ENCODE data around the gene NTNG2. TPM values are rescaled to one million over a fixed set of nuclear protein-coding genes. Genes with fewer than 3 reads are reported as not detected.

Gene NTNG2
- polyA plus RNA-seq, 4 donors = 0.21 to 0.67 (median 0.43) TPM

GRCh38 chr9:132240841-132241482 lies 79.1 kb downstream of the NTNG2 start:
- peak overlapping the region in 2 of 3 donors; percentile 42 to 74 for H3K4me3 ChIP-seq (ENCODE audit: low read depth in 1 of 3, low read length in 3 of 3)
- H3K27me3 ChIP-seq (ENCODE audit: control insufficient read depth in 3 of 3, insufficient read depth in 3 of 3, low read length in 3 of 3) = peaks cover 0 to 39% (median 0%) of the 10 kb centered on the region in 3 donors
- no peaks in the 10 kb centered on the region for H3K9me3 ChIP-seq (ENCODE audit: control insufficient read depth in 2 of 2, insufficient read depth in 1 of 2, low read depth in 1 of 2, low read length in 1 of 2)
- no peaks in the 10 kb centered on the region for H3K36me3 ChIP-seq (ENCODE audit: control insufficient read depth in 3 of 3, insufficient read depth in 2 of 3, low read depth in 1 of 3, low read length in 3 of 3)
- FAIRE-seq = no peak
- peak; percentile 94 to 96 for DNase-seq
- peaks cover 0 to 9% (median 0%) of the 10 kb centered on the region in 3 donors for H3K4me1 ChIP-seq (ENCODE audit: control insufficient read depth in 3 of 3, insufficient read depth in 2 of 3, low read depth in 1 of 3, low read length in 2 of 3)
- 3% methylated on average over 53 to 63 of the region's 63 CpGs for WGBS, 3 donors
- H3K27ac ChIP-seq (ENCODE audit: low read depth in 1 of 3, low read length in 2 of 3) = peak overlapping the region in 1 of 3 donors; percentile 74

DNA sequence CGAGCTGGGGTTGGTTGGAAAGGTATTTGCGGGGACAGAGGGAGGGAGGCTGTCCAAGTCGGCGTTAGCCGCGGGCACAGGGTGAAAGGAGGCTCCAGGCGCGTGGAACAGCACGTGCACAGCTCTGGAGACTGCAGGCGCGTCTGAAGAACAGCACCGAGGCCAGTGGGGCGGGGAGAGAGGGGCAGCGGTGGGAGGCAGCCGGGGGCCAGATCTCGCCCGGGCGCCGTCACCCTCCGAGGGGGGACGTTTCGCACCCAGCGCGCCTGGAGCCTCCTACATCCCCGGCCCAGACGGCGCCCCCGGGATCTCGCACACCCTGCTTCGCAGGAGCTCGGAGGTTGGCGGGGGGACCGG lies 79.6 kb downstream of the NTNG2 start:
- peak overlapping the region in 1 of 3 donors; percentile 74 for H3K27ac ChIP-seq (ENCODE audit: low read depth in 1 of 3, low read length in 2 of 3)

DNA sequence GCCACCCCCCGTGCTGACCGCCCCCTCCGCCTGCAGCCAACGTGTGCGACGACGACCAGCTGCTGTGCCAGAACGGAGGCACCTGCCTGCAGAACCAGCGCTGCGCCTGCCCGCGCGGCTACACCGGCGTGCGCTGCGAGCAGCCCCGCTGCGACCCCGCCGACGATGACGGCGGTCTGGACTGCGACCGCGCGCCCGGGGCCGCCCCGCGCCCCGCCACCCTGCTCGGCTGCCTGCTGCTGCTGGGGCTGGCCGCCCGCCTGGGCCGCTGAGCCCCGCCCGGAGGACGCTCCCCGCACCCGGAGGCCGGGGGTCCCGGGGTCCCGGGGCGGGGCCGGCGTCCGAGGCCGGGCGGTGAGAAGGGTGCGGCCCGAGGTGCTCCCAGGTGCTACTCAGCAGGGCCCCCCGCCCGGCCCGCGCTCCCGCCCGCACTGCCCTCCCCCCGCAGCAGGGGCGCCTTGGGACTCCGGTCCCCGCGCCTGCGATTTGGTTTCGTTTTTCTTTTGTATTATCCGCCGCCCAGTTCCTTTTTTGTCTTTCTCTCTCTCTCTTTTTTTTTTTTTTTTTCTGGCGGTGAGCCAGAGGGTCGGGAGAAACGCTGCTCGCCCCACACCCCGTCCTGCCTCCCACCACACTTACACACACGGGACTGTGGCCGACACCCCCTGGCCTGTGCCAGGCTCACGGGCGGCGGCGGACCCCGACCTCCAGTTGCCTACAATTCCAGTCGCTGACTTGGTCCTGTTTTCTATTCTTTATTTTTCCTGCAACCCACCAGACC lies 80.2 kb downstream of the NTNG2 start:
- Histone ChIP-seq H3K4me1 (ENCODE audit: control insufficient read depth in 3 of 3, insufficient read depth in 2 of 3, low read depth in 1 of 3, low read length in 2 of 3) (peaks cover 0 to 9% (median 0%) of the 10 kb centered on the region in 3 donors), H3K4me3 (ENCODE audit: low read depth in 1 of 3, low read length in 3 of 3) (peak overlapping the region; percentile 52 to 74 (median 63)), H3K9me3 (ENCODE audit: control insufficient read depth in 2 of 2, insufficient read depth in 1 of 2, low read depth in 1 of 2, low read length in 1 of 2) (no peaks in the 10 kb centered on the region), H3K27me3 (ENCODE audit: control insufficient read depth in 3 of 3, insufficient read depth in 3 of 3, low read length in 3 of 3) (peaks cover 0 to 38% (median 0%) of the 10 kb centered on the region in 3 donors), H3K27ac (ENCODE audit: low read depth in 1 of 3, low read length in 2 of 3) (peak overlapping the region in 1 of 3 donors; percentile 74), H3K36me3 (ENCODE audit: control insufficient read depth in 3 of 3, insufficient read depth in 2 of 3, low read depth in 1 of 3, low read length in 3 of 3) (no peaks in the 10 kb centered on the region)
- peak; percentile 44 to 72 for DNase-seq
- FAIRE-seq = no peak
- WGBS, 3 donors = 1% methylated on average over 48 to 81 of the region's 81 CpGs

More for the DNA sequence above, 79.6 kb downstream of the NTNG2 start:
- Histone ChIP-seq H3K9me3 (ENCODE audit: control insufficient read depth in 2 of 2, insufficient read depth in 1 of 2, low read depth in 1 of 2, low read length in 1 of 2) (no peaks in the 10 kb centered on the region), H3K4me3 (ENCODE audit: low read depth in 1 of 3, low read length in 3 of 3) (peak overlapping the region; percentile 42 to 74 (median 52)), H3K27me3 (ENCODE audit: control insufficient read depth in 3 of 3, insufficient read depth in 3 of 3, low read length in 3 of 3) (peaks cover 0 to 41% (median 0%) of the 10 kb centered on the region in 3 donors), H3K4me1 (ENCODE audit: control insufficient read depth in 3 of 3, insufficient read depth in 2 of 3, low read depth in 1 of 3, low read length in 2 of 3) (peaks cover 0 to 9% (median 0%) of the 10 kb centered on the region in 3 donors), H3K36me3 (ENCODE audit: control insufficient read depth in 3 of 3, insufficient read depth in 2 of 3, low read depth in 1 of 3, low read length in 3 of 3) (no peaks in the 10 kb centered on the region)
- DNase-seq = no peak
- WGBS, 3 donors = 0 to 1% (median 0%) methylated on average over 24 to 33 of the region's 33 CpGs
- no peak for FAIRE-seq

DNA sequence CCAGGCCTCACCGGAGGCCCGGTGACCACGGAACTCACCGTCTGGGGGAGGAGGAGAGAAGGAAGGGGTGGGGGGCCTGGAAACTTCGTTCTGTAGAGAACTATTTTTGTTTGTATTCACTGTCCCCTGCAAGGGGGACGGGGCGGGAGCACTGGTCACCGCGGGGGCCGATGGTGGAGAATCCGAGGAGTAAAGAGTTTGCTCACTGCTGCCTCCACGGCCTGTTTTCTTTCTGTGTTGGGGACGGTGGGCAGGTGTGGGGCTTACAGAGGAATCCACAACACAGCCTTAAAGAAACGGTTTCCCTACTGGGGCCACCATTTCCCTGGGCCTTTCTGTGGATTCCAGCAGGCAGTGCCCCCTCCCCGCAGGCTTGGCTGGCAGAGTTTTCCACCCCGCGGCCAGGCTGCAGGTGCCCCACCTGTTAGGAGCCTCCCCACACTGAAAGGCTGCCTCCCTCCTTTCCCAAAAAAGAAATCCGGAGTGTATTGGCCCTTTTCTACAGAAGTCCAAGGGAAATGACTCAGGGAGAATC lies 80.8 kb downstream of the NTNG2 start:
- H3K36me3 ChIP-seq (ENCODE audit: control insufficient read depth in 3 of 3, insufficient read depth in 2 of 3, low read depth in 1 of 3, low read length in 3 of 3) = no peaks in the 10 kb centered on the region
- H3K27ac ChIP-seq (ENCODE audit: low read depth in 1 of 3, low read length in 2 of 3) = peak overlapping the region in 1 of 3 donors; percentile 13
- H3K4me3 ChIP-seq (ENCODE audit: low read depth in 1 of 3, low read length in 3 of 3) = peak overlapping the region in 2 of 3 donors; percentile 63 to 74
- no peak for DNase-seq
- FAIRE-seq = no peak
- H3K27me3 ChIP-seq (ENCODE audit: control insufficient read depth in 3 of 3, insufficient read depth in 3 of 3, low read length in 3 of 3) = peaks cover 0 to 35% (median 0%) of the 10 kb centered on the region in 3 donors
- 9 to 12% (median 12%) methylated on average over 17 to 18 of the region's 18 CpGs for WGBS, 3 donors
- H3K9me3 ChIP-seq (ENCODE audit: control insufficient read depth in 2 of 2, insufficient read depth in 1 of 2, low read depth in 1 of 2, low read length in 1 of 2) = no peaks in the 10 kb centered on the region
- H3K4me1 ChIP-seq (ENCODE audit: control insufficient read depth in 3 of 3, insufficient read depth in 2 of 3, low read depth in 1 of 3, low read length in 2 of 3) = peaks cover 0 to 9% (median 0%) of the 10 kb centered on the region in 3 donors

DNA sequence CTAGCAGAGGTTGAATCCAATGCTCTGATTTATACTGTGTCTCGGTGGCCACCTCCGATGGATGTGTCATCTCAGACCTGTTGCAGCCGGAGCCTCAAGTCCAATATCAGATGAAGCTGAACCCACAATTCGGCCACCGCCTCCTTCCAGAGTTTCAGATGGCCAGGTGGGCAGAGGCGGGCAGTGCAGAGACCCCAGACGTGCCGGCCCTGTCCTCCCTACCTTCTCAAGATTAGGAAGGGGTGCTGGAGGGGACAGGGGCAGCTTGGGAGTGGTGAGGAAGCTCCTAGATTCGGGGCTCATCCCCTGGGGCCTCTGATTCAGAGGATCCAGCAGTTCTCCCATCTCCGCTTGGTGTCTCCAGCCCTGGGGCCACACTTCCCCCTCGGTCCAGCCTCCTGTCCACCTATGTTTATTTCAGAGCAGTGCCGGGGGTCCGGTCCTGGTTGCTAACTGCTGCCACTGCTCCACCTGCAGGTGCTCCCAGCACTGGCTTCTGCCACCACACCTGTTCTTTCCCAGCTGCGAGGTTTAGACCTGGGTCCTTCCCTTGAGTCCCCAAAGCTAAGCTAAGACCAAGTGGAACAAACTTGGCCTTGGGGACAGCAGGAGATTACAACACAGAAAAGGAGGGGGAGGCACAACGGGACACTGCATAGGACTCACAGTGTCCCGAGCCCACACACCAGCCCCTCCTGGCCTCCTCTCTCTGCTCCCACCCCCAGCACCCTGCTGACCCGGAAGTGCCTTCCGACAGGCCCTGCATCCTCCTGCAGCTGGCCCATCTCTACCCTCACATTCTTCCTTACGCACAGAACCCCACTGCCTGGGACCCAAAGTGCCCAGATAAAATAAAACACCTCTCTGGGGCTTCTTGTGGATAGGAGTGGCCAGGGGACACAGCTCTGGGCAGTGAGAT lies 81.6 kb downstream of the NTNG2 start:
- Histone ChIP-seq H3K36me3 (ENCODE audit: control insufficient read depth in 3 of 3, insufficient read depth in 2 of 3, low read depth in 1 of 3, low read length in 3 of 3) (no peaks in the 10 kb centered on the region), H3K9me3 (ENCODE audit: control insufficient read depth in 2 of 2, insufficient read depth in 1 of 2, low read depth in 1 of 2, low read length in 1 of 2) (no peaks in the 10 kb centered on the region), H3K27me3 (ENCODE audit: control insufficient read depth in 3 of 3, insufficient read depth in 3 of 3, low read length in 3 of 3) (peaks cover 0 to 37% (median 0%) of the 10 kb centered on the region in 3 donors), H3K4me3 (ENCODE audit: low read depth in 1 of 3, low read length in 3 of 3) (no peak overlapping the region), H3K4me1 (ENCODE audit: control insufficient read depth in 3 of 3, insufficient read depth in 2 of 3, low read depth in 1 of 3, low read length in 2 of 3) (peaks cover 0 to 9% (median 0%) of the 10 kb centered on the region in 3 donors), H3K27ac (ENCODE audit: low read depth in 1 of 3, low read length in 2 of 3) (no peak overlapping the region)
- FAIRE-seq (no peak), DNase-seq (no peak)
- WGBS, 3 donors = 66 to 76% (median 68%) methylated on average over 18 to 19 of the region's 19 CpGs

DNA sequence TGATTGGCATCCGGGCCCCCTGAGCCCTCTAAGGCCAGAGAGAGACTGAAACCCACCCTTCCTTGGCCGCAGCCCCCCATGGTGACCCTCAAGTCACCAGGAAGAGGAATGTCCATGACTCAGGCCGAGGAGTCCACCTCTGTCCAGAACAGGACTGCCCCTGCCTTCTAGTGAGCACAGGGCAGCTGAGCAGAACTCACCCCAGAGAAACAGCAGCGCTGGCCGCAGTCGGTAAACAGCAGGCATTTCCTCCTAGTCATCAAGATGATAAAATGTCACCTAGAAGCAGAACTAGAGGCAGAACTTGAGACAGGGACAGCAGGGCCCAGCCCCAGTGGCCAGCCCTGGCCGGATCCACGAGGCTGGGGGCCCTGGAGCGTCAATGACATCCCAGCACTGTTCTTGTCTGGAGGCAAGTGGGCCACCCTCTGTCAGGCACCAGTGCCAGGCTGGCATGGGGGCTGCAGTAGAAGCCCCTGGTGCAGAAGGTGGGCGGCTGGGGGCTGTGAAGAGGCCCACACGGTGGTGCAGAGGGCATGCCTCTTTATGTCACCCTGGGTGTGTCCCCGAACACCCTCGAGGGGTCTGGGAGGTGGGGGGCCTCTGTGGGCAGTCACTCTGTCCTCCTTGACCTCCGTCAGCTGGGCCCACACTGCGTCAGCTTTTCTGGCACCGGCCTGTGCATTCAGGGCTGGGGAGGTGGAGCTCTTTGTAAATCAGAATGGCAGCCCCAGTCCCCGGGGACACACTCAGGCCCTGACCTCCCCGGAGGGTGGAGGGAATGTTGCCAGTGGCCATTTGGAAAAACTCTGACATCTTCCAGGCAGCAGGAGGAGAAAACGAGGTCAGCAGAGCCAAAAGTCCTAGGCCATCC lies 83.0 kb downstream of the NTNG2 start:
- FAIRE-seq (no peak), DNase-seq (no peak)
- no peaks in the 10 kb centered on the region for H3K9me3 ChIP-seq (ENCODE audit: control insufficient read depth in 2 of 2, insufficient read depth in 1 of 2, low read depth in 1 of 2, low read length in 1 of 2)
- H3K4me1 ChIP-seq (ENCODE audit: control insufficient read depth in 3 of 3, insufficient read depth in 2 of 3, low read depth in 1 of 3, low read length in 2 of 3) = peaks cover 0 to 9% (median 0%) of the 10 kb centered on the region in 3 donors
- 58 to 62% (median 61%) methylated on average over 19 of the region's 19 CpGs for WGBS, 3 donors
- H3K27ac ChIP-seq (ENCODE audit: low read depth in 1 of 3, low read length in 2 of 3) = no peak overlapping the region
- H3K27me3 ChIP-seq (ENCODE audit: control insufficient read depth in 3 of 3, insufficient read depth in 3 of 3, low read length in 3 of 3) = peaks cover 0 to 30% (median 0%) of the 10 kb centered on the region in 3 donors
- no peaks in the 10 kb centered on the region for H3K36me3 ChIP-seq (ENCODE audit: control insufficient read depth in 3 of 3, insufficient read depth in 2 of 3, low read depth in 1 of 3, low read length in 3 of 3)
- no peak overlapping the region for H3K4me3 ChIP-seq (ENCODE audit: low read depth in 1 of 3, low read length in 3 of 3)

GRCh38 chr9:132245465-132245864 lies 83.6 kb downstream of the NTNG2 start:
- Histone ChIP-seq H3K4me1 (ENCODE audit: control insufficient read depth in 3 of 3, insufficient read depth in 2 of 3, low read depth in 1 of 3, low read length in 2 of 3) (peaks cover 0 to 5% (median 0%) of the 10 kb centered on the region in 3 donors), H3K27me3 (ENCODE audit: control insufficient read depth in 3 of 3, insufficient read depth in 3 of 3, low read length in 3 of 3) (peaks cover 0 to 26% (median 0%) of the 10 kb centered on the region in 3 donors), H3K9me3 (ENCODE audit: control insufficient read depth in 2 of 2, insufficient read depth in 1 of 2, low read depth in 1 of 2, low read length in 1 of 2) (no peaks in the 10 kb centered on the region), H3K36me3 (ENCODE audit: control insufficient read depth in 3 of 3, insufficient read depth in 2 of 3, low read depth in 1 of 3, low read length in 3 of 3) (no peaks in the 10 kb centered on the region), H3K27ac (ENCODE audit: low read depth in 1 of 3, low read length in 2 of 3) (no peak overlapping the region), H3K4me3 (ENCODE audit: low read depth in 1 of 3, low read length in 3 of 3) (no peak overlapping the region)
- DNase-seq = no peak
- WGBS, 3 donors = 84 to 89% (median 89%) methylated on average over 9 of the region's 9 CpGs
- no peak for FAIRE-seq

All from small intestine (tissue), 7 donors.